GM12878 (cell line): ENCODE data around the gene DDX49. TPM values are rescaled to one million over a fixed set of nuclear protein-coding genes. Genes with fewer than 3 reads are reported as not detected.
A peak's percentile ranks its signal among the peaks of the same experiment; 100 is the strongest.

ENCODE experiments used
- CREB1 ChIP-seq: IDR thresholded peaks from 2 replicates; pipeline ENCODE4 v1.6.1; 2012; ENCODE audit warnings: low read depth, mild to moderate bottlenecking, inconsistent platforms
- EZH2 ChIP-seq: IDR thresholded peaks from 2 replicates; pipeline ENCODE4 v1.6.1; 2012; ENCODE audit warnings: low read depth, mild to moderate bottlenecking, control low read depth, inconsistent platforms, low read length, borderline replicate concordance; ENCODE audit not compliant: control insufficient read depth
- IRF4 ChIP-seq: IDR thresholded peaks from 2 replicates; pipeline ENCODE4 v1.6.1; 2011; ENCODE audit warnings: low read depth, low read length
- KDM1A ChIP-seq: fragments of 200-600 bp; sonication (generic); IDR thresholded peaks from 2 replicates; pipeline ENCODE4 v1.6.1; 2016; ENCODE audit warnings: borderline replicate concordance
- MTA2 ChIP-seq: fragments of 450-650 bp; IDR thresholded peaks from 2 replicates; pipeline ENCODE4 v1.6.1; 2016; ENCODE audit warnings: low read depth, mild to moderate bottlenecking, moderate library complexity
- PAX8 ChIP-seq: fragments of 450-650 bp; IDR thresholded peaks from 2 replicates; pipeline ENCODE4 v1.6.1; 2017; ENCODE audit warnings: mild to moderate bottlenecking, moderate library complexity
- STAT3 ChIP-seq: IDR thresholded peaks from 2 replicates; pipeline ENCODE4 v1.6.1; 2011; ENCODE audit warnings: low read depth, low read length, improper control_type of control experiment
- ZBED1 ChIP-seq: IDR thresholded peaks from 2 replicates; pipeline ENCODE4 v1.6.1; 2016; ENCODE audit warnings: borderline replicate concordance
- ZNF384 ChIP-seq: IDR thresholded peaks from 2 replicates; pipeline ENCODE4 v1.6.1; 2012; ENCODE audit warnings: low read depth, mild to moderate bottlenecking, low read length, improper control_type of control experiment, borderline replicate concordance
- ZNF622 ChIP-seq: fragments of 450-650 bp; IDR thresholded peaks from 2 replicates; pipeline ENCODE4 v1.6.1; 2017; ENCODE audit warnings: mild to moderate bottlenecking, inconsistent platforms
- polyA plus RNA-seq, 11 experiments: library from polyadenylated mRNA; depleted of rRNA in 4 of 11; unstranded in 6 of 11; stranded (reverse) in 5 of 11; fragments of >200 nt; fragmentation: Nextera tagmentation in 4 of 11; fragmentation: Illumina TruSeq in 1 of 11; extraction: Ambion mirVana in 4 of 11; extraction: Trizol in 1 of 11; gene quantifications; 1 replicate in 1 of 11; 2 replicates in 10 of 11; pipeline versions ENCODE4 v1.2.1 to v1.2.3, GENCODE V29; 2011 to 2016; ENCODE audit warnings: inconsistent platforms in 2 of 11, missing spikeins in 2 of 11, low read depth in 1 of 11
- total RNA-seq, 4 experiments: library from RNA; depleted of rRNA in 3 of 4; stranded (reverse); fragments of >200 nt in 3 of 4; fragmentation: Illumina TruSeq in 1 of 4; extraction: Trizol in 1 of 4; gene quantifications; 2 replicates each; pipeline versions ENCODE4 v1.2.1 to v1.2.3, GENCODE V29; 2013 to 2021
- TF ChIP-seq, protein P1 (sequence below): fragments of 450-650 bp; IDR thresholded peaks from 2 replicates; pipeline ENCODE4 v1.6.1; 2016; ENCODE audit warnings: mild to moderate bottlenecking, moderate library complexity, borderline replicate concordance
- TF ChIP-seq, protein P2 (sequence below): fragments of 450-650 bp; formaldehyde crosslinking; IDR thresholded peaks from 2 replicates; pipeline ENCODE4 v1.4.0; 2020; ENCODE audit warnings: mild to moderate bottlenecking, moderate library complexity
- TF ChIP-seq, protein P3 (sequence below): fragments of 450-650 bp; IDR thresholded peaks from 2 replicates; pipeline ENCODE4 v1.6.1; 2017; ENCODE audit warnings: mild to moderate bottlenecking, low read depth, inconsistent platforms; ENCODE audit not compliant: poor library complexity, severe bottlenecking
- TF ChIP-seq, protein P4 (sequence below): fragments of 450-650 bp; IDR thresholded peaks from 2 replicates; pipeline ENCODE4 v1.6.1; 2018; ENCODE audit warnings: mild to moderate bottlenecking, low read depth, moderate library complexity; ENCODE audit not compliant: partially characterized antibody

The DDX49 gene
- total and polyA plus RNA-seq, 10 of the 15 experiments (the other 5 are each of a cell fraction or from before 2014, with no cell fraction given): 0.58 to 102 (median 48.1) TPM

DNA sequence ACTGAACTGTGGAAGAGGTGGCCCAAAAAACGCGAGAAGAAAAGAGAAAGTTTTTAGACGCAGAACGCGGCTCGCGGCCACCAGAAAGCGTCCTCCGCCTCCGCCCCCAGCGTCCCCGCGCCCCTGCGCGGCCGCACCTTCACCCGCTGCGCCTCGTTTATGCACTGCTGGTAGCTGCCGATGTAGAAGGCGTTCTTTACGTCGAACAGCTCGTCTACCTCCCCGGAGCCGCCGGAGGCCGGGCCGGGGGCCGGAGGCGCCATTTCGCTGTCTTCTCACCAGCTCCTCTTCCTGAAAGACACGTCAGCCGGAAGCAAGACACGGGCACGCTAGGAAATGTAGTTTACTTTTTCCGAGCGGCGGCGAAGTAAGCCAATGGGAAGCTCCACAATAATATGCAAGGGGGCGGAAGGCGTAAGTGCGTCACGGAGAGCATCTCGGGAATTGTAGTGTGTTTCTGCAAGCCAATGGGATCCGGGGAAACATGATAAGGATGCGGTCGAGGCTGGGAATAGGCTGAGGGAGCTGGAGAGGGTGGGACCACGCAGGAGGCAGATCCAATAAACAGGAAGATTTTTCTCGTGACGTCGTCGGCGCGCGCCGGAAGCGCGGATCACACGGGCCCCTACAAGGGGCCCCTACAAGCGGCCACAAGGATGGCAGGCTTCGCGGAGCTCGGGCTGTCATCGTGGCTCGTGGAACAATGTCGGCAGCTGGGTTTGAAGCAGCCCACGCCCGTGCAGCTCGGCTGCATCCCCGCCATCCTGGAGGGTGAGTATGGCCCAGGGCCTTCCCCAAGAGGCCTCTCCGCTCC lies at the start of gene DDX49, which contains the start of gene COPE (continued):
- TF ChIP-seq, protein P1, sequence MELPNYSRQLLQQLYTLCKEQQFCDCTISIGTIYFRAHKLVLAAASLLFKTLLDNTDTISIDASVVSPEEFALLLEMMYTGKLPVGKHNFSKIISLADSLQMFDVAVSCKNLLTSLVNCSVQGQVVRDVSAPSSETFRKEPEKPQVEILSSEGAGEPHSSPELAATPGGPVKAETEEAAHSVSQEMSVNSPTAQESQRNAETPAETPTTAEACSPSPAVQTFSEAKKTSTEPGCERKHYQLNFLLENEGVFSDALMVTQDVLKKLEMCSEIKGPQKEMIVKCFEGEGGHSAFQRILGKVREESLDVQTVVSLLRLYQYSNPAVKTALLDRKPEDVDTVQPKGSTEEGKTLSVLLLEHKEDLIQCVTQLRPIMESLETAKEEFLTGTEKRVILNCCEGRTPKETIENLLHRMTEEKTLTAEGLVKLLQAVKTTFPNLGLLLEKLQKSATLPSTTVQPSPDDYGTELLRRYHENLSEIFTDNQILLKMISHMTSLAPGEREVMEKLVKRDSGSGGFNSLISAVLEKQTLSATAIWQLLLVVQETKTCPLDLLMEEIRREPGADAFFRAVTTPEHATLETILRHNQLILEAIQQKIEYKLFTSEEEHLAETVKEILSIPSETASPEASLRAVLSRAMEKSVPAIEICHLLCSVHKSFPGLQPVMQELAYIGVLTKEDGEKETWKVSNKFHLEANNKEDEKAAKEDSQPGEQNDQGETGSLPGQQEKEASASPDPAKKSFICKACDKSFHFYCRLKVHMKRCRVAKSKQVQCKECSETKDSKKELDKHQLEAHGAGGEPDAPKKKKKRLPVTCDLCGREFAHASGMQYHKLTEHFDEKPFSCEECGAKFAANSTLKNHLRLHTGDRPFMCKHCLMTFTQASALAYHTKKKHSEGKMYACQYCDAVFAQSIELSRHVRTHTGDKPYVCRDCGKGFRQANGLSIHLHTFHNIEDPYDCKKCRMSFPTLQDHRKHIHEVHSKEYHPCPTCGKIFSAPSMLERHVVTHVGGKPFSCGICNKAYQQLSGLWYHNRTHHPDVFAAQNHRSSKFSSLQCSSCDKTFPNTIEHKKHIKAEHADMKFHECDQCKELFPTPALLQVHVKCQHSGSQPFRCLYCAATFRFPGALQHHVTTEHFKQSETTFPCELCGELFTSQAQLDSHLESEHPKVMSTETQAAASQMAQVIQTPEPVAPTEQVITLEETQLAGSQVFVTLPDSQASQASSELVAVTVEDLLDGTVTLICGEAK: peak; percentile 99
- TF ChIP-seq, protein P2, sequence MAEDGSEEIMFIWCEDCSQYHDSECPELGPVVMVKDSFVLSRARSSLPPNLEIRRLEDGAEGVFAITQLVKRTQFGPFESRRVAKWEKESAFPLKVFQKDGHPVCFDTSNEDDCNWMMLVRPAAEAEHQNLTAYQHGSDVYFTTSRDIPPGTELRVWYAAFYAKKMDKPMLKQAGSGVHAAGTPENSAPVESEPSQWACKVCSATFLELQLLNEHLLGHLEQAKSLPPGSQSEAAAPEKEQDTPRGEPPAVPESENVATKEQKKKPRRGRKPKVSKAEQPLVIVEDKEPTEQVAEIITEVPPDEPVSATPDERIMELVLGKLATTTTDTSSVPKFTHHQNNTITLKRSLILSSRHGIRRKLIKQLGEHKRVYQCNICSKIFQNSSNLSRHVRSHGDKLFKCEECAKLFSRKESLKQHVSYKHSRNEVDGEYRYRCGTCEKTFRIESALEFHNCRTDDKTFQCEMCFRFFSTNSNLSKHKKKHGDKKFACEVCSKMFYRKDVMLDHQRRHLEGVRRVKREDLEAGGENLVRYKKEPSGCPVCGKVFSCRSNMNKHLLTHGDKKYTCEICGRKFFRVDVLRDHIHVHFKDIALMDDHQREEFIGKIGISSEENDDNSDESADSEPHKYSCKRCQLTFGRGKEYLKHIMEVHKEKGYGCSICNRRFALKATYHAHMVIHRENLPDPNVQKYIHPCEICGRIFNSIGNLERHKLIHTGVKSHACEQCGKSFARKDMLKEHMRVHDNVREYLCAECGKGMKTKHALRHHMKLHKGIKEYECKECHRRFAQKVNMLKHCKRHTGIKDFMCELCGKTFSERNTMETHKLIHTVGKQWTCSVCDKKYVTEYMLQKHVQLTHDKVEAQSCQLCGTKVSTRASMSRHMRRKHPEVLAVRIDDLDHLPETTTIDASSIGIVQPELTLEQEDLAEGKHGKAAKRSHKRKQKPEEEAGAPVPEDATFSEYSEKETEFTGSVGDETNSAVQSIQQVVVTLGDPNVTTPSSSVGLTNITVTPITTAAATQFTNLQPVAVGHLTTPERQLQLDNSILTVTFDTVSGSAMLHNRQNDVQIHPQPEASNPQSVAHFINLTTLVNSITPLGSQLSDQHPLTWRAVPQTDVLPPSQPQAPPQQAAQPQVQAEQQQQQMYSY (CRISPR knock-in tag): 0 out of 2 replicates have a peak, but pooled peaks have one; percentile 37
- TF ChIP-seq, protein P3, sequence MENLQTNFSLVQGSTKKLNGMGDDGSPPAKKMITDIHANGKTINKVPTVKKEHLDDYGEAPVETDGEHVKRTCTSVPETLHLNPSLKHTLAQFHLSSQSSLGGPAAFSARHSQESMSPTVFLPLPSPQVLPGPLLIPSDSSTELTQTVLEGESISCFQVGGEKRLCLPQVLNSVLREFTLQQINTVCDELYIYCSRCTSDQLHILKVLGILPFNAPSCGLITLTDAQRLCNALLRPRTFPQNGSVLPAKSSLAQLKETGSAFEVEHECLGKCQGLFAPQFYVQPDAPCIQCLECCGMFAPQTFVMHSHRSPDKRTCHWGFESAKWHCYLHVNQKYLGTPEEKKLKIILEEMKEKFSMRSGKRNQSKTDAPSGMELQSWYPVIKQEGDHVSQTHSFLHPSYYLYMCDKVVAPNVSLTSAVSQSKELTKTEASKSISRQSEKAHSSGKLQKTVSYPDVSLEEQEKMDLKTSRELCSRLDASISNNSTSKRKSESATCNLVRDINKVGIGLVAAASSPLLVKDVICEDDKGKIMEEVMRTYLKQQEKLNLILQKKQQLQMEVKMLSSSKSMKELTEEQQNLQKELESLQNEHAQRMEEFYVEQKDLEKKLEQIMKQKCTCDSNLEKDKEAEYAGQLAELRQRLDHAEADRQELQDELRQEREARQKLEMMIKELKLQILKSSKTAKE: peak; percentile 40
- no peak for TF ChIP-seq ZNF622
- no peak for TF ChIP-seq EZH2
- TF ChIP-seq STAT3: no peak
- TF ChIP-seq, protein P4, sequence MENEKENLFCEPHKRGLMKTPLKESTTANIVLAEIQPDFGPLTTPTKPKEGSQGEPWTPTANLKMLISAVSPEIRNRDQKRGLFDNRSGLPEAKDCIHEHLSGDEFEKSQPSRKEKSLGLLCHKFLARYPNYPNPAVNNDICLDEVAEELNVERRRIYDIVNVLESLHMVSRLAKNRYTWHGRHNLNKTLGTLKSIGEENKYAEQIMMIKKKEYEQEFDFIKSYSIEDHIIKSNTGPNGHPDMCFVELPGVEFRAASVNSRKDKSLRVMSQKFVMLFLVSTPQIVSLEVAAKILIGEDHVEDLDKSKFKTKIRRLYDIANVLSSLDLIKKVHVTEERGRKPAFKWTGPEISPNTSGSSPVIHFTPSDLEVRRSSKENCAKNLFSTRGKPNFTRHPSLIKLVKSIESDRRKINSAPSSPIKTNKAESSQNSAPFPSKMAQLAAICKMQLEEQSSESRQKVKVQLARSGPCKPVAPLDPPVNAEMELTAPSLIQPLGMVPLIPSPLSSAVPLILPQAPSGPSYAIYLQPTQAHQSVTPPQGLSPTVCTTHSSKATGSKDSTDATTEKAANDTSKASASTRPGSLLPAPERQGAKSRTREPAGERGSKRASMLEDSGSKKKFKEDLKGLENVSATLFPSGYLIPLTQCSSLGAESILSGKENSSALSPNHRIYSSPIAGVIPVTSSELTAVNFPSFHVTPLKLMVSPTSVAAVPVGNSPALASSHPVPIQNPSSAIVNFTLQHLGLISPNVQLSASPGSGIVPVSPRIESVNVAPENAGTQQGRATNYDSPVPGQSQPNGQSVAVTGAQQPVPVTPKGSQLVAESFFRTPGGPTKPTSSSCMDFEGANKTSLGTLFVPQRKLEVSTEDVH: peak; percentile 96
- 0 out of 2 replicates have a peak, but pooled peaks have one; percentile 16 for TF ChIP-seq IRF4
- TF ChIP-seq ZBED1: no peak
- no peak for TF ChIP-seq KDM1A
- TF ChIP-seq ZNF384: no peak
- TF ChIP-seq PAX8: no peak
- no peak for TF ChIP-seq MTA2
- peak; percentile 98 for TF ChIP-seq CREB1
